Measurements from ENCODE around the gene SERP2. TPM values are rescaled to one million over a fixed set of nuclear protein-coding genes. Genes with fewer than 3 reads are reported as not detected.

Gene SERP2
- total and polyA plus RNA-seq, 10 of the 15 experiments (the other 5 are each of a cell fraction or from before 2014, with no cell fraction given) = not detected

DNA sequence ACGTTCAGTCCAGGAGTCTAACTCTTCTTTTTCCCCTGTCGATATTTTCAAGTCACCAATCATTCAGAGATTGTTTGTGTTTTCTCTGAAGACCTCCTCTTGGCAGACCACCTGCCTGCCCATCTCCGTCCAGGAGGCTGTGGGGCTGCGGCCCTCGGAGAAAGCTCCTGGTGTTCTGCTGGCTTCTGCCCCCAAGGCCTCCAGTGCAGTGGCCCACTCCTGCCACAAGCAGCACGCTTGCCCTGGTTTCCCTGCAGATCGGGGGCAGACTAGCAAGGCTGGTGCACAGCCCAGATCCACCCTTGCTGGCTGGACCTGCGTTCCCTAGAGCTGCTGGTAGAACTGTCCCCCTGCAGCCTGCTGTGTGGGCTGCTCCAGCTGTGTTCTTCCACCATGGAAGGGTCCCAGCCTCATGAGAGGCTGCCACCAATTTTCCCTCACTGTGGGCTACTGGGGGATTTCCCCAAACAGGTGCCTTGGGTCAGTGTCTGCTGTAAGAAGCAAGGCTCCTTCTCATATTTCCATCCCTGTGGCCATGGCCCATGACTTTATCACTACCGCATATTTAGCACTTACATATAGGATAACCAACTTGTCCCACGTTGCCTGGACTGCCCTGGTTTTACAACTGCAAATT is 43.6 kb upstream of the SERP2 start (continued):
- TF ChIP-seq, protein P1, sequence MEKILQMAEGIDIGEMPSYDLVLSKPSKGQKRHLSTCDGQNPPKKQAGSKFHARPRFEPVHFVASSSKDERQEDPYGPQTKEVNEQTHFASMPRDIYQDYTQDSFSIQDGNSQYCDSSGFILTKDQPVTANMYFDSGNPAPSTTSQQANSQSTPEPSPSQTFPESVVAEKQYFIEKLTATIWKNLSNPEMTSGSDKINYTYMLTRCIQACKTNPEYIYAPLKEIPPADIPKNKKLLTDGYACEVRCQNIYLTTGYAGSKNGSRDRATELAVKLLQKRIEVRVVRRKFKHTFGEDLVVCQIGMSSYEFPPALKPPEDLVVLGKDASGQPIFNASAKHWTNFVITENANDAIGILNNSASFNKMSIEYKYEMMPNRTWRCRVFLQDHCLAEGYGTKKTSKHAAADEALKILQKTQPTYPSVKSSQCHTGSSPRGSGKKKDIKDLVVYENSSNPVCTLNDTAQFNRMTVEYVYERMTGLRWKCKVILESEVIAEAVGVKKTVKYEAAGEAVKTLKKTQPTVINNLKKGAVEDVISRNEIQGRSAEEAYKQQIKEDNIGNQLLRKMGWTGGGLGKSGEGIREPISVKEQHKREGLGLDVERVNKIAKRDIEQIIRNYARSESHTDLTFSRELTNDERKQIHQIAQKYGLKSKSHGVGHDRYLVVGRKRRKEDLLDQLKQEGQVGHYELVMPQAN (conservative IDR thresholded peaks at IDR 0.05) = no peak
- no peak for TF ChIP-seq ZBTB11 (CRISPR knock-in tag; IDR thresholded peaks at IDR 0.05)
- no peak for TF ChIP-seq RBBP5 (conservative IDR thresholded peaks at IDR 0.05)
- no peak for TF ChIP-seq POLR2A (IDR thresholded peaks at IDR 0.05; ENCODE audit: low read depth, low read length)
- no peak for TF ChIP-seq SIX5 (IDR thresholded peaks at IDR 0.05; ENCODE audit: low read depth, low read length, severe bottlenecking)
- TF ChIP-seq, protein P2, sequence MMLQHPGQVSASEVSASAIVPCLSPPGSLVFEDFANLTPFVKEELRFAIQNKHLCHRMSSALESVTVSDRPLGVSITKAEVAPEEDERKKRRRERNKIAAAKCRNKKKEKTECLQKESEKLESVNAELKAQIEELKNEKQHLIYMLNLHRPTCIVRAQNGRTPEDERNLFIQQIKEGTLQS (IDR thresholded peaks at IDR 0.05; ENCODE audit: borderline replicate concordance, extremely low read depth, low read depth, low read length) = no peak
- TF ChIP-seq SREBF1 (IDR thresholded peaks at IDR 0.05; ENCODE audit: low read length) = no peak
- TF ChIP-seq MYB (IDR thresholded peaks at IDR 0.05; ENCODE audit: borderline replicate concordance, low read depth, low read length) = no peak
- no peak for TF ChIP-seq CEBPB (IDR thresholded peaks at IDR 0.05; ENCODE audit: borderline replicate concordance in 1 of 2, low read depth in 2 of 2, low read length in 2 of 2)

Data from GM12878 (cell line).